Measurements from ENCODE around the gene ART5. TPM values are rescaled to one million over a fixed set of nuclear protein-coding genes. Genes with fewer than 3 reads are reported as not detected.
A peak's percentile ranks its signal among the peaks of the same experiment; 100 is the strongest.

The ART5 gene
- total RNA-seq, 1 experiment from 2014 or later: 1.1 TPM

- no peak overlapping the region for H3K4me3 ChIP-seq (ENCODE audit: low read depth, low read length)
- BruUV-seq (replicated peaks): no TSS peak
- Mint-ChIP-seq H3K4me1 (ENCODE audit: low read depth, unreplicated experiment) (no peaks in the 10 kb centered on the region), H3K27ac (ENCODE audit: unreplicated experiment) (no peak overlapping the region), H3K36me3 (ENCODE audit: insufficient read depth, unreplicated experiment) (peaks cover 89% of the 10 kb centered on the region), H3K4me3 (ENCODE audit: unreplicated experiment) (no peak overlapping the region), H3K27me3 (ENCODE audit: insufficient read depth, unreplicated experiment) (no peaks in the 10 kb centered on the region), H3K9me3 (ENCODE audit: unreplicated experiment) (no peaks in the 10 kb centered on the region)
- ChIA-PET POLR2A (no interaction called here), CTCF (no interaction called here)
- H3K27me3 ChIP-seq (replicated peaks; ENCODE audit: control insufficient read depth, insufficient read depth, low read length): no peaks in the 10 kb centered on the region
- no peaks in the 10 kb centered on the region for H3K9me3 ChIP-seq
- no peak for DNase-seq
- H3K36me3 ChIP-seq (ENCODE audit: control insufficient read depth, insufficient read depth, low read length): peaks cover 6% of the 10 kb centered on the region
- intact Hi-C loops (cut with micrococcal nuclease; ENCODE audit: unreplicated experiment): no loop called here
- no peak for TF ChIP-seq CTCF (IDR thresholded peaks at IDR 0.05; ENCODE audit: insufficient read depth in 1 of 2, low read depth in 1 of 2, low read length in 1 of 2, severe bottlenecking in 1 of 2, unreplicated experiment in 1 of 2)
- no peaks in the 10 kb centered on the region for H3K4me1 ChIP-seq
Observed at GRCh38 chr11:3679077-3679476, 37.3 kb upstream of the ART5 start.

- ChIA-PET CTCF (no interaction called here), POLR2A (no interaction called here)
- H3K36me3 ChIP-seq (ENCODE audit: control insufficient read depth, insufficient read depth, low read length): peaks cover 5% of the 10 kb centered on the region; the same call in 1 of the 2 replicates
- BruUV-seq (replicated peaks): no TSS peak
- Mint-ChIP-seq H3K36me3 (ENCODE audit: insufficient read depth, unreplicated experiment) (peaks cover 84% of the 10 kb centered on the region), H3K4me1 (ENCODE audit: low read depth, unreplicated experiment) (no peaks in the 10 kb centered on the region), H3K9me3 (ENCODE audit: unreplicated experiment) (no peaks in the 10 kb centered on the region), H3K27me3 (ENCODE audit: insufficient read depth, unreplicated experiment) (no peaks in the 10 kb centered on the region), H3K4me3 (ENCODE audit: unreplicated experiment) (no peak overlapping the region), H3K27ac (ENCODE audit: unreplicated experiment) (peak overlapping the region; percentile 26)
- H3K9me3 ChIP-seq: no peaks in the 10 kb centered on the region
- no peaks in the 10 kb centered on the region for H3K4me1 ChIP-seq
- no peak overlapping the region for H3K4me3 ChIP-seq (ENCODE audit: low read depth, low read length)
- H3K27me3 ChIP-seq (replicated peaks; ENCODE audit: control insufficient read depth, insufficient read depth, low read length): no peaks in the 10 kb centered on the region
- no peak for DNase-seq
- intact Hi-C loops (cut with micrococcal nuclease; ENCODE audit: unreplicated experiment): no loop called here
- TF ChIP-seq CTCF (IDR thresholded peaks at IDR 0.05; ENCODE audit: insufficient read depth in 1 of 2, low read depth in 1 of 2, low read length in 1 of 2, severe bottlenecking in 1 of 2, unreplicated experiment in 1 of 2): no peak
Observed at GRCh38 chr11:3675971-3676370, 34.2 kb upstream of the ART5 start.

DNA sequence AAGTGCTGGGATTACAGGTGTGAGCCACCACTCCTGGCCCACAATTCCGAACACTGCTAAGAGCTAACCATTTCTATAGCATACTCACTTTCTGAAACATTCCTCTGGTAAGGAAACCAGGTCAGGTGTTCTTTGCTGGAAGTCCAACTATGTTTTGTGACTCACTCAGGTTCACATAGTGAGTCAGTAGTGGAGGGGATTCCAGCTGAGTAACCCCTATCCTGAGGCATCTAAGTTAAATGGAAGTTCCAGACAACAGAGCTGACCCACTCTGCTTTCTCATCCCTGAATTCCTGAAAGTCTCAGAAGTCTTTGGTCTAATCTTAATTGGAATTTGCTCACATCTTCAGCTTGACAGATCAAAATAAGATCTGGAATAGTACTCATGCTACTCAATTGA is 32.4 kb upstream of the ART5 start:
- BruUV-seq (replicated peaks): no TSS peak
- Mint-ChIP-seq H3K4me1 (ENCODE audit: low read depth, unreplicated experiment) (no peaks in the 10 kb centered on the region), H3K4me3 (ENCODE audit: unreplicated experiment) (no peak overlapping the region), H3K9me3 (ENCODE audit: unreplicated experiment) (no peaks in the 10 kb centered on the region), H3K36me3 (ENCODE audit: insufficient read depth, unreplicated experiment) (peaks cover 76% of the 10 kb centered on the region), H3K27me3 (ENCODE audit: insufficient read depth, unreplicated experiment) (no peaks in the 10 kb centered on the region), H3K27ac (ENCODE audit: unreplicated experiment) (no peak overlapping the region)
- TF ChIP-seq CTCF (IDR thresholded peaks at IDR 0.05; ENCODE audit: insufficient read depth in 1 of 2, low read depth in 1 of 2, low read length in 1 of 2, severe bottlenecking in 1 of 2, unreplicated experiment in 1 of 2): no peak
- no peak overlapping the region for H3K4me3 ChIP-seq (ENCODE audit: low read depth, low read length)
- 0 out of 2 replicates have a peak, but pooled peaks cover 3% of the 10 kb centered on the region for H3K36me3 ChIP-seq (ENCODE audit: control insufficient read depth, insufficient read depth, low read length)
- H3K27me3 ChIP-seq (replicated peaks; ENCODE audit: control insufficient read depth, insufficient read depth, low read length): no peaks in the 10 kb centered on the region
- CTCF ChIA-PET: no interaction called here
- H3K4me1 ChIP-seq: no peaks in the 10 kb centered on the region
- intact Hi-C loops (cut with micrococcal nuclease; ENCODE audit: unreplicated experiment): no loop called here
- POLR2A ChIA-PET: no interaction called here
- H3K9me3 ChIP-seq: no peaks in the 10 kb centered on the region
- DNase-seq: no peak
